CD4-positive, alpha-beta T cell (primary cell): ENCODE results near the gene MEF2A. TPM values are rescaled to one million over a fixed set of nuclear protein-coding genes. Genes with fewer than 3 reads are reported as not detected.

Experiments
- ATAC-seq: fragments of 200-7000 bp; cut with Tn5 transposase; one replicate; pipeline ENCODE4 v1.10.0; 2022; ENCODE audit warnings: mild to moderate bottlenecking; ENCODE audit not compliant: poor library complexity
- CTCF ChIA-PET: fragments of 350-600 bp; sonication (Branson Sonifier 250); formaldehyde crosslinking; loops from one replicate; lab custom pipeline; 2021; ENCODE audit warnings: antibody characterized with exemption, inconsistent platforms; lab: Charles Lee
- POLR2A ChIA-PET: fragments of 350-600 bp; sonication (Branson Sonifier 250); formaldehyde crosslinking; loops from one replicate; lab custom pipeline; 2021; ENCODE audit warnings: antibody characterized with exemption, inconsistent platforms; lab: Charles Lee
- DNase-seq, 14 experiments: peaks; one replicate each; pipeline ENCODE4 v3.0.0-alpha.2; 2013 to 2020; ENCODE audit warnings: mixed read lengths in 2 of 14
- H3K27ac ChIP-seq, 2 donors: one replicate each; pipeline versions ENCODE4 v1.5.1 to v1.7.0; 2013; ENCODE audit warnings: low read length in 2 of 2, low read depth in 1 of 2, mild to moderate bottlenecking in 1 of 2
- H3K27me3 ChIP-seq, 2 experiments: 1 replicate in 1 of 2; 2 replicates in 1 of 2; pipeline versions ENCODE4 v1.6.1 to v1.7.0; 2013; ENCODE audit warnings: low read length in 2 of 2, control low read depth in 1 of 2, mild to moderate bottlenecking in 1 of 2, moderate library complexity in 1 of 2; ENCODE audit not compliant: insufficient read depth in 2 of 2, control insufficient read depth in 1 of 2
- H3K36me3 ChIP-seq: one replicate; pipeline ENCODE4 v1.6.1; 2013; ENCODE audit warnings: low read length, control low read depth; ENCODE audit not compliant: insufficient read depth
- H3K4me1 ChIP-seq: one replicate; pipeline ENCODE4 v1.6.1; 2013; ENCODE audit warnings: low read length, control low read depth; ENCODE audit not compliant: insufficient read depth
- H3K4me3 ChIP-seq: one replicate; pipeline ENCODE4 v1.5.1; 2013; ENCODE audit warnings: mild to moderate bottlenecking, low read length, moderate library complexity
- H3K9me3 ChIP-seq, 2 experiments: 1 replicate in 1 of 2; 2 replicates in 1 of 2; pipeline versions ENCODE4 v1.6.1 to v1.7.0; 2013; ENCODE audit warnings: low read length in 2 of 2, mild to moderate bottlenecking in 2 of 2, control low read depth in 1 of 2, moderate library complexity in 1 of 2; ENCODE audit not compliant: control insufficient read depth in 1 of 2, insufficient read depth in 1 of 2
- H3K27ac Mint-ChIP-seq: one replicate; pipeline ENCODE4 v1.8.0; 2020; ENCODE audit warnings: mixed read lengths
- H3K27me3 Mint-ChIP-seq: one replicate; pipeline ENCODE4 v1.8.0; 2021; ENCODE audit warnings: mixed read lengths
- H3K36me3 Mint-ChIP-seq: one replicate; pipeline ENCODE4 v1.8.0; 2021; ENCODE audit warnings: low read depth, mixed read lengths
- H3K4me1 Mint-ChIP-seq: one replicate; pipeline ENCODE4 v1.8.0; 2021; ENCODE audit warnings: low read depth, mixed read lengths
- H3K4me3 Mint-ChIP-seq: one replicate; pipeline ENCODE4 v1.8.0; 2020; ENCODE audit warnings: mild to moderate bottlenecking, mixed read lengths
- H3K9me3 Mint-ChIP-seq: one replicate; pipeline ENCODE4 v1.8.0; 2020; ENCODE audit warnings: mixed read lengths
- CTCF ChIP-seq: fragments of 200-600 bp; IDR thresholded peaks from one replicate; pipeline ENCODE4 v1.8.0; 2022; ENCODE audit warnings: antibody characterized with exemption, mild to moderate bottlenecking
- intact Hi-C, 2 experiments: fragments of 100-400 bp; cut with DNase I in 1 of 2; cut with micrococcal nuclease in 1 of 2; formaldehyde crosslinking; loops; one replicate each; pipeline versions ENCODE4 v1.15.1 to v1.9.0; 2023 to 2025; cut with DNase I, micrococcal nuclease
- total RNA-seq, 174 experiments: library from RNA in 2 of 174; stranded (reverse) in 2 of 174; gene quantifications; one replicate each; pipeline ENCODE4 v1.2.3 and lab custom pipeline; 2021 to 2026

MEF2A gene
- total RNA-seq, 2 experiments from 2014 or later, result 23.2 to 24.9 TPM

DNA sequence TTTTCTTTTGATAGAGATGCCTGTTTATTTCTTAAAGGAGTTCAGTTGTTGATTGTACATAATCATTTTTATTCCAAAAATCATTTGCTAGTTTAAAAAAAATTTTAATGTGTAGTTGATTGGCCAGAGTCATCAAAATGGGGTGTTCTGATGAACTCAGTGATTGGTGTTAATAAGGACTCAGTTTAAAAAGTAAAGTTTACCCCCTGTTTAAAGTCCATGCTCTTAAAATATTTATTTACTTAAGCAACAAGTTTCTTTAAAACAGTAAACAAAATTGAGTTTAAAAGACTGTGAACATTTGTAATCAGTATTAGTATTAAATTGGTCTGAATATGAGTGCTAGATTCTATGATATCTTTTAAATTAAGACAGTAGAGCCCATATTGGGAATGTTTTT, 56.0 kb downstream of the MEF2A start:
- H3K4me3 ChIP-seq, result no peak overlapping the region
- no peak for DNase-seq
- H3K27me3 Mint-ChIP-seq, result no peaks in the 10 kb centered on the region
- peaks cover 5% of the 10 kb centered on the region for H3K9me3 Mint-ChIP-seq
- H3K4me3 Mint-ChIP-seq, result no peak overlapping the region
- H3K36me3 ChIP-seq, result no peaks in the 10 kb centered on the region
- H3K4me1 ChIP-seq, result peaks cover 6% of the 10 kb centered on the region
- H3K27ac Mint-ChIP-seq, result no peak overlapping the region
- H3K27me3 ChIP-seq, result no peaks in the 10 kb centered on the region
- no peak for ATAC-seq
- peaks cover 53% of the 10 kb centered on the region for H3K36me3 Mint-ChIP-seq
- intact Hi-C loops, result loop anchor here in 1 of 2 experiments (10.0 kb wide), 1 partner anchor 63 kb away; no protein-coding TSS in a partner anchor
- CTCF ChIA-PET, result no interaction called here
- peaks cover 5 to 8% of the 10 kb centered on the region in 2 experiments for H3K9me3 ChIP-seq
- TF ChIP-seq CTCF, result no peak
- H3K4me1 Mint-ChIP-seq, result peaks cover 53% of the 10 kb centered on the region
- POLR2A ChIA-PET, result no interaction called here
- H3K27ac ChIP-seq, result no peak overlapping the region

- ChIA-PET POLR2A (interaction anchor here (0.7 kb wide), 1 partner anchor 374 kb away, joined by 4 read pairs; no protein-coding TSS in a partner anchor), CTCF (no interaction called here)
- H3K9me3 ChIP-seq, result peaks cover 5 to 8% of the 10 kb centered on the region in 2 experiments
- H3K4me3 ChIP-seq, result no peak overlapping the region
- H3K36me3 ChIP-seq, result no peaks in the 10 kb centered on the region
- no peak for DNase-seq
- H3K27me3 ChIP-seq, result no peaks in the 10 kb centered on the region
- Mint-ChIP-seq H3K4me3 (no peak overlapping the region), H3K27ac (no peak overlapping the region), H3K9me3 (peaks cover 2% of the 10 kb centered on the region), H3K4me1 (peaks cover 59% of the 10 kb centered on the region), H3K36me3 (peaks cover 69% of the 10 kb centered on the region), H3K27me3 (no peaks in the 10 kb centered on the region)
- intact Hi-C loops, result loop anchor here in 1 of 2 experiments (10.0 kb wide), 1 partner anchor 56 kb away; no protein-coding TSS in a partner anchor
- TF ChIP-seq CTCF, result no peak
- H3K4me1 ChIP-seq, result no peaks in the 10 kb centered on the region
- no peak overlapping the region for H3K27ac ChIP-seq
- ATAC-seq, result no peak
Observed at GRCh38 chr15:99628374-99629001, 62.7 kb downstream of the MEF2A start.

- H3K36me3 Mint-ChIP-seq, result peaks cover 72% of the 10 kb centered on the region
- peak overlapping the region; percentile 10 for H3K27ac Mint-ChIP-seq
- H3K4me3 Mint-ChIP-seq, result no peak overlapping the region
- peaks cover under 1% of the 10 kb centered on the region for H3K9me3 Mint-ChIP-seq
- H3K27me3 ChIP-seq, result no peaks in the 10 kb centered on the region
- TF ChIP-seq CTCF, result no peak
- H3K4me1 ChIP-seq, result no peaks in the 10 kb centered on the region
- ChIA-PET CTCF (interaction anchor here (0.6 kb wide), 1 partner anchor 363 kb away, joined by 3 read pairs; no protein-coding TSS in a partner anchor), POLR2A (no interaction called here)
- peaks cover 11% of the 10 kb centered on the region for H3K36me3 ChIP-seq
- H3K27ac ChIP-seq, result no peak overlapping the region
- intact Hi-C loops, result no loop called here
- H3K4me1 Mint-ChIP-seq, result peaks cover 47% of the 10 kb centered on the region
- ATAC-seq, result no peak
- H3K9me3 ChIP-seq, result no peaks in the 10 kb centered on the region
- H3K27me3 Mint-ChIP-seq, result no peaks in the 10 kb centered on the region
- DNase-seq, result no peak
- no peak overlapping the region for H3K4me3 ChIP-seq
Observed at GRCh38 chr15:99630607-99631131, 64.9 kb downstream of the MEF2A start.
